Activated T-cell treated with anti-CD3 and anti-CD28 coated beads for 24 hours (primary cell): ENCODE results near the gene EMC6.
"Not testable (repeated sequence)": the region's sequence is repeated elsewhere in the genome, so short reads cannot be mapped to it uniquely, and the experiment has no call there.

Experiments
- DNase-seq: peaks from one replicate; pipeline ENCODE4 v3.0.0-alpha.2; 2020; ENCODE audit warnings: low read depth

EMC6 gene

GRCh38 chr17:3681057-3681456 lies 12.4 kb downstream of the EMC6 start:
- no peak for DNase-seq

- DNase-seq = no peak
Observed at GRCh38 chr17:3681565-3681964, 13.0 kb downstream of the EMC6 start.

- no peak for DNase-seq
Observed at GRCh38 chr17:3682033-3682432, 13.4 kb downstream of the EMC6 start.

- peak; percentile 49 for DNase-seq
Observed at GRCh38 chr17:3683054-3683511, 14.5 kb downstream of the EMC6 start.

GRCh38 chr17:3685174-3685573 lies 16.6 kb downstream of the EMC6 start:
- no peak for DNase-seq

GRCh38 chr17:3688027-3688553 lies 19.5 kb downstream of the EMC6 start:
- no peak for DNase-seq

- DNase-seq = no peak
Observed at GRCh38 chr17:3688852-3689261, 20.2 kb downstream of the EMC6 start.

- no peak for DNase-seq
Observed at GRCh38 chr17:3689262-3690093, 20.9 kb downstream of the EMC6 start.

- DNase-seq = no peak
Observed at GRCh38 chr17:3690094-3690715, 21.6 kb downstream of the EMC6 start.

GRCh38 chr17:3691617-3692067 lies 23.0 kb downstream of the EMC6 start:
- DNase-seq = no peak

- DNase-seq = no peak
Observed at GRCh38 chr17:3692346-3692745, 23.7 kb downstream of the EMC6 start.

GRCh38 chr17:3693141-3693540 lies 24.5 kb downstream of the EMC6 start:
- DNase-seq = no peak

- DNase-seq = no peak
Observed at GRCh38 chr17:3693829-3694231, 25.2 kb downstream of the EMC6 start.

- DNase-seq = no peak
Observed at GRCh38 chr17:3695129-3695722, 26.6 kb downstream of the EMC6 start.

- DNase-seq = no peak
Observed at GRCh38 chr17:3695723-3696411, 27.3 kb downstream of the EMC6 start, which contains the start of gene P2RX5. TSS of gene P2RX5 (minus strand) at chr17:3696155. CDS start at chr17:3696005, 150 bp downstream.

GRCh38 chr17:3697103-3697476 lies 28.5 kb downstream of the EMC6 start:
- DNase-seq = no peak

- no peak for DNase-seq
Observed at GRCh38 chr17:3698139-3698538, 29.5 kb downstream of the EMC6 start.

- no peak for DNase-seq
Observed at GRCh38 chr17:3699951-3700350, 31.3 kb downstream of the EMC6 start.

GRCh38 chr17:3702041-3702539 lies 33.5 kb downstream of the EMC6 start:
- DNase-seq = not testable (repeated sequence)

GRCh38 chr17:3704931-3705717 lies 36.5 kb downstream of the EMC6 start:
- DNase-seq = no peak

GRCh38 chr17:3705718-3705984 lies 37.0 kb downstream of the EMC6 start:
- not testable (repeated sequence) for DNase-seq
